ENCODE results near the gene CCL8. TPM values are rescaled to one million over a fixed set of nuclear protein-coding genes. Genes with fewer than 3 reads are reported as not detected.
A peak's percentile ranks its signal among the peaks of the same experiment; 100 is the strongest.

Gene CCL8
- not detected for total RNA-seq

DNA sequence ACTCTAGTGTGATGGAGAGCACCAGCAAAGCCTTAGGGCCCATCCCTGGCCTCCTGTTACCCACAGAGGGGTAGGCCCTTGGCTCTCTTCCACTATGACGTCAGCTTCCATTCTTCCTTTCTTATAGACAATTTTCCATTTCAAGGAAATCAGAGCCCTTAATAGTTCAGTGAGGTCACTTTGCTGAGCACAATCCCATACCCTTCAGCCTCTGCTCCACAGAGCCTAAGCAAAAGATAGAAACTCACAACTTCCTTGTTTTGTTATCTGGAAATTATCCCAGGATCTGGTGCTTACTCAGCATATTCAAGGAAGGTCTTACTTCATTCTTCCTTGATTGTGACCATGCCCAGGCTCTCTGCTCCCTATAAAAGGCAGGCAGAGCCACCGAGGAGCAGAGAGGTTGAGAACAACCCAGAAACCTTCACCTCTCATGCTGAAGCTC, at the start of gene CCL8:
Gene CCL8, plus strand, starts transcription at position 397 of the 445 bp plus-strand sequence. CDS start 67 bp downstream, outside the sequence.
- DNase-seq (ENCODE audit: low read depth in 2 of 3, low spot score in 2 of 3): no peak

DNA sequence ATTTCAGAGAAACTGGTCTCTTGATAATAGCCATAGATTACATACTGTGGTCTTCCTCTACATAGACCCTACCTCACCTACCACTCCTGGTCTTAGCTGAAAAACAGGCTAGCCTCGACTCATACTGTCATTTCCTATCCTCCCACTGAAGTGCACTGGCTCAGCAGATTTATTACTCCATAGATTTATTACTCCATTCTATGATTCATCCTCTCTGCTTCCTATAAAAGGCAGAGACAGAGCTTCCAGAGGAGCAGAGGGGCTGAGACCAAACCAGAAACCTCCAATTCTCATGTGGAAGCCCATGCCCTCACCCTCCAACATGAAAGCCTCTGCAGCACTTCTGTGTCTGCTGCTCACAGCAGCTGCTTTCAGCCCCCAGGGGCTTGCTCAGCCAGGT, 49.3 kb upstream of the CCL8 start, which contains the start of gene CCL7:
Gene CCL7, plus strand, starts transcription at position 253 of the 400 bp plus-strand sequence. Its CDS starts 70 bp downstream, at position 323.
- DNase-seq (ENCODE audit: low read depth in 2 of 3, low spot score in 2 of 3): no peak

DNA sequence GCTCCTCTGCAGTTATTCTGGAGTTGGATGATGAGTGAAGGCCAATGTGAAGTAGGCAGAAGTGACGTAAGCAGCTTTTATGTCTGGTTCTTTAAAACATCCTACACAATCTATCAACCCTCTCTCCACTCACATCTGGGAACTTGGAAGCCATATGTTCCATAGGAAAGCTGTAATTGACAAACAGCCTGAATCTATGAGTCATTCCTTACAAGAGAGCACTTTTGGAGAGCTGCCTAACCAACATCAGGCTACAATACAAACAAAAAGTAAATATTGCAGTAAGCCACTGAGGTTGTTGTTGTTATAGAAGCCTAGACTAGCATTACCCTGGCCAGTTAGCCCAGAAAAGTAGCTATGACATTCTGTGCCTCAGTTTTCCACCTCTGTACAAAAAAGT, 43.4 kb upstream of the CCL8 start:
- DNase-seq (ENCODE audit: low read depth in 2 of 3, low spot score in 2 of 3): no peak

DNA sequence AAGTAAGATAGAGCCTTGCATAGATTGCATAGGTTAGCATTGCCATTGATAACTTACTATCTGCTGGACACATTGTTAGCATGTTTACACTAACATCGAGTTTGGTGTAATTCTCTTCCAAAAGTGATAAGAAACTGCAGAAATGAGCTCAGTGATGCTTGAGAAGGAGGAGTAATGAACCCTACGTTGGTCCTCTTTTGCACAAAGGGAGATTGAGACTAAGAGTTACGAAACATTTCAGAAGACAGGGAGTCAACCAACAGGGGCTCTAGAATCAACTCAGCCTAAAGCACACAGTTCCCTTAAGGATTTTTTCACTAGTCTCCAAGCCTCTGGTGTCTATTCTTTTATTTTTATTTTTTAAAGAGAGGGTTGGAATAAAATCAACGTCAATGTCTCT, 42.4 kb upstream of the CCL8 start:
- DNase-seq (ENCODE audit: low read depth in 2 of 3, low spot score in 2 of 3): no peak

DNA sequence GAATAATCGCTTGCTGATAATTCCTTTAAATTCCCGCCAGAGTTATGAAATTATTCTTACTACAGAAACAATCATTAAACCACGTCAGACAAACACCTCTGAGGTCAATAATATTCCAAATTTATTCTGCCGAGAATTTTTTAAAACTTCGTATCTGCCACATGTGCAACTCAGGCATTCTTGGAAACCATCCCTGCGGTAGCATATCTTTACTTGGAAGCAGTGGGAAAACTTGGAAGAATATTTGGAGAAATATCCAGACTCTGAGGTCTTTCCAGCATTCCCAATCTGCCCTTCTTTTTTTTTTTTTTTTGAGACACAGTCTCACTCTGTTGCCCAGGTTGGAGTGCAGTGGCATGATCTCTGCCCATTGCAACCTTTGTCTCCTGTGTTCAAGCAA, 35.7 kb upstream of the CCL8 start:
- DNase-seq (ENCODE audit: low read depth in 2 of 3, low spot score in 2 of 3): no peak

DNA sequence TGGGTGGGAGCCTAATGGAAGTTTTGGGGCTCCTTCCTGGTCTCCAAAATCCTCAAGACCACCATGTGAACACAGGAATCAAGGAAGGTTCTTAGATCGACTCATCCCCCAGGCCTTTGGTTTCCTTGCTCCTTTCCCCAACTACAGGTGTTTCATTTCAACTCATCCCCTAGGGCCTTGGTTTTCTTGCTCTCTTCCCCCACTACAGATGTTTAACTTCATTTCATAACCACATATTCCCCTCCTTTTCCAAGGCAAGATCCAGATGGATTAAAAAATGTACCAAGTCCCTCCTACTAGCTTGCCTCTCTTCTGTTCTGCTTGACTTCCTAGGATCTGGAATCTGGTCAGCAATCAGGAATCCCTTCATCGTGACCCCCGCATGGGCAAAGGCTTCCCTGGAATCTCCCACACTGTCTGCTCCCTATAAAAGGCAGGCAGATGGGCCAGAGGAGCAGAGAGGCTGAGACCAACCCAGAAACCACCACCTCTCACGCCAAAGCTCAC, 33.9 kb upstream of the CCL8 start, which contains the start of gene CCL11:
Gene CCL11, plus strand, starts transcription at position 457 of the 507 bp plus-strand sequence. CDS start 67 bp downstream, outside the sequence.
- no peak for DNase-seq (ENCODE audit: low read depth in 2 of 3, low spot score in 2 of 3)

DNA sequence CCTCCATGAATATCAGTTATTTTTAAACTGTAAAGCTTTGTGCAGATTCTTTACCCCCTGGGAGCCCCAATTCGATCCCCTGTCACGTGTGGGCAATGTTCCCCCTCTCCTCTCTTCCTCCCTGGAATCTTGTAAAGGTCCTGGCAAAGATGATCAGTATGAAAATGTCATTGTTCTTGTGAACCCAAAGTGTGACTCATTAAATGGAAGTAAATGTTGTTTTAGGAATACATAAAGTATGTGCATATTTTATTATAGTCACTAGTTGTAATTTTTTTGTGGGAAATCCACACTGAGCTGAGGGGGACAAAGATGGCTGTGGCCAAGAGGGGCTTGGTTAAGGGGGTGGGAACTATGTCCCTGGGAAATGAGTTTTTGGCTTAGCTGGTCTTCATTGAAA, 31.4 kb upstream of the CCL8 start:
- DNase-seq (ENCODE audit: low read depth in 2 of 3, low spot score in 2 of 3): no peak

DNA sequence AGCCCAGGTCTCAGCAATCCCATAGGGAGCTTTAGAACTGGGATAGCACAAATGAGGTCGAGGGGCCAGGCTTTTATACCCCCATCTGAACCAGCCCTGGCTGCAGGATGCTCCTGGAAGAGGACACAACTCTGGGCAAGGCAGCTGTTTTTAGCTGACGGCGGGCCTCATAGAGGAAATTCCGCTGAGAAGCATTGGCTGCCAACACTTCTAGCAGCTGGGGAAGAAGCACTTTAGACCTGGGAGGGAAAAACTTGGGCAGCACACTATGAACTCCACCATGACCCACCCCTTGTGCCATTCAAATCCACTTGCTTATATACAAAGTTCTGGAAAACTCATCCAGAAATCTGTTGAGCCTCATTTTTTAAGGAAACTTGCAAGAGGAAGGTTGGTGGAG, 28.6 kb upstream of the CCL8 start:
- no peak for DNase-seq (ENCODE audit: low read depth in 2 of 3, low spot score in 2 of 3)

DNA sequence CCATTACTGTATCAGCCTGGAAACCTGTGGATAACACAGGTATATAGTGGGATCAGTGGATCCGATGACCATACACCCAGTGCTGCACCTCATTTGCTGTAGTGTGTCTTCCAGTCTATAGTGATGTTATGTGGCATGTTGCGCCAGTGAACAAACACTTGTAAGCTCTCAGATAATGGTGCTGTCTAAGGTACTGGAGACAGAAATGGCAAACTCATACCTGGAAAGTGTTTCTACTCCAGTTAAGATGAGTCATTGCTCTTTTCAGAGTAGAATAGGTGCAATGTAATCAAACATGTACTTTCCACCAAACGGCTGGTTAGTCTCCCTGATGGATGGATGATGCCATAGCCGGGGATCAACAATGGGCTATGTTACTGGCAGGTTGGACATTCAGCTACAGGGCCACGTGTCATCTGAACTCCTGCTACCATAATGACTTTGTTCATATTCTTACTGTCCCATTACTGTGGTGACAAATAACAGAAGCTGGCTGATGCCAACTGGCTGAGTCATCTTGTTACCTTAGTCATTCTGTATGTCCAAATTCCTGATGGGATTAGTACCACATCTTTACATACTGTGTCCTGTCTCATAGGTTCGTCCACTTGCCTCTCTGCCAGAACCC, 27.4 kb upstream of the CCL8 start:
- DNase-seq (ENCODE audit: low read depth in 2 of 3, low spot score in 2 of 3): no peak

DNA sequence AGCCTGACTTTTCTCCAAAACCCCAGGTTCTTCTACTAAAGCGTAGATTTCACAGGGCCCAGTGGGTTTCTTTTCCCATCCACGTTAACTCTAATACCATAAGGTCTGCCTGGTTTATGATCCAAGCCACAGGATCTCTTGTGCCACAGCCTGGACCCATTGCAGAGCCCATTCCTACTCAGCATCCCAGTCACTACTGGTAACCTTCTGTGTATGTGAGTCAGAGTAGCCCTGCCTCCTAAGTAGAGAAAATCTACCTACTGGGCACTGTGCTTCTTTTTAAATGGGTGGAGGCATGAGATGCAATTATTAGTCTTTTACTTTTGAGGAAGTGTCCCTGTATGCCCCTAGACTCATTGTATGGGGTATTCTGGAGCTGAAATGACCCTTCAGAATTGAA, 20.2 kb upstream of the CCL8 start:
- no peak for DNase-seq (ENCODE audit: low read depth in 2 of 3, low spot score in 2 of 3)

DNA sequence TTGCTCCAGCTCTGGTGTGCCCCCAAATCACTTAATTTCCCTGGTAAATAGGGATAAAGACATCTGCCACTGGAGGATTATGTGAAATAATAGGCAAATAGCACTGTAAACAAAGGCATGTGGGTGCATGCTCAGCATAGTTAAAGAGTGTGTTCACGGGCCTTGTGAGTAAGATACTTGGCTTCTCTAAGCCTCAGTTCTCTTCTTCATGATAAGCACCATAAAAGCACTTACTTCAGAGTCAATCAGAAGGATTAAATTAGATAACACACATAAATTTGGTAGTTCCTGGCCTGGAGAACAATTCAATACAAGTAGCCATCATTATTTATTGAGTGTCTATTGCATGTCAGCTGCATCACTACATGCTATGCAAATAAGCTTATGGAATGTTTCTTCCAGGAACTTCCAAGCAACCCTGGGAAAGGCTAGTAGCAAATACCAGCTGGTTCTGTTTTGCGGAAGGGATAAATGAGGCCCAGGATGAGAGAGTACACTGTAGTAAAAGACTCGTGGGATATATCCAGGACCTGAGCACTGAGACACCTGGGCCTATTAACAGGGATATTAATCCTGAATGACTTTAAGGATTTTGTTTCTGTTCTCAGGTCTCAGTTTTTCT, 19.2 kb upstream of the CCL8 start:
- no peak for DNase-seq (ENCODE audit: low read depth in 2 of 3, low spot score in 2 of 3)

DNA sequence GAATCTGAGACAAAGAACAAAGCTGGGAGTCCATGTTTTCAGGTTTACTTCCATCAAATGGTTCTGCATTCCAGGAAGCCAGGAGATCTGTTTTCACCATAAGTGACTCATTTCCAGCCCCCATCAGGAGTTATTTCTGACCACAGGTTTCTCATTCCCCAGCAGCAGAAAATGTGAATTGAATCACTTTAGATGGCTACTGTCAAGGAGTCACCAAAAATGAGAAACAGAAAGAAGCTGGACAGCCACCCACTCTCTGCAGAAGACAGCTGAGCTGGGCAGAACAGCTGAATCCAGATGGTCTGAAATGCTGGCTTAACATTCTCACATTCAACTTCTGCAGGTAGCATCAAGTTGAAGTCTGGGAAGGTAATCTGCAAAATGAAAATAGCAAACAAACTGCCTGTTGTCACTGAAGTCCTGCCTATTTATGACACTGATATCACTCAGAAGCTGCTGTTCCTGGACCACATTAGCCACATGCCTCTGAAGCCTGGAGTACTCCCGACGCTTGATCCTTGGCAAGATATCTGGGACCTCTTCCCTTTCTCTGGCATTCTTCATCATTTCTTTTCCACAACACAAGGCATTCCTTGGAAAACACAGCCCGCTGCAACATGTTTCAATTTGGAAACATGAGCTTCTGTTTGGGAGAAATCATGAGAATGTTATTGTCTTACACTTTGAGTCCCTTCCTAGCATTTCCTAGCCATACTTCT, 18.4 kb upstream of the CCL8 start:
- no peak for DNase-seq (ENCODE audit: low read depth in 2 of 3, low spot score in 2 of 3)

DNA sequence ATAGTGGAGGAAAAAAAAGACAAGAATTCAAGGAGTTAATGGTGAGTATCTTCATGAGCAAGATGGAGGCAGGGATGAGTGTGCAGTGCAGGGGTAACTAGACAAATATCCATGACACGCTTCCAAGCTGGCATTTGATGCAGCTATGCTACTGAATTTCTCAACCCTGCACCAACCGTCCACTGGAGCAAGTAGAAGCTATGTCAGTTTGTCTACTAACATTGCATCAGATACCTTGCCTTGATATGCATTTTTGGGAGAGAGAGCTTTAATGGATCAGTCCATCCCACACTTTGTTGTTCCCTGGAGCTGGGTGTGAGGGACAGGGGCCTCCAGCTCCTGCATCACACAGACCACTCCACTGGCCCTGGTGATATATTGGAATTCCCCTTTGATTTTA, 17.2 kb upstream of the CCL8 start:
- DNase-seq (ENCODE audit: low read depth in 2 of 3, low spot score in 2 of 3): no peak

DNA sequence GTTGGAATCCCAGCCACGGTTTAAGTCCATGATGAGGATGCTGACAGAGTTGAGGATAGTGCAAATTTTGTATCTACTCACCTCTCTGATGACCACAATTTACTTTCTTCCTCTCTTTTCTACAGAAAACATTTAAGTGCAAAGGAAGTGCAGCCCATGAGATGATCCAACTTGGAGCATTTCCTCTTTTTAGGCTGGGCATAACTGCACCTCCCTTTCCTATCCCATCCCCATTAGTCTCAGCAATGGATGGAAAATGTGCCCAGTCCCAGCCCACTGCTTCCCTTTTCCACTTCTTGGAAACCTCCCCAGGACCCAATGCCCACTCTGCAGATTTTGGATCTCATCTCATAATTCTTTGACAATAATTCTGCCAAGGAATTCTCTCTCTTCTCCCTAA, 16.6 kb upstream of the CCL8 start:
- DNase-seq (ENCODE audit: low read depth in 2 of 3, low spot score in 2 of 3): no peak

DNA sequence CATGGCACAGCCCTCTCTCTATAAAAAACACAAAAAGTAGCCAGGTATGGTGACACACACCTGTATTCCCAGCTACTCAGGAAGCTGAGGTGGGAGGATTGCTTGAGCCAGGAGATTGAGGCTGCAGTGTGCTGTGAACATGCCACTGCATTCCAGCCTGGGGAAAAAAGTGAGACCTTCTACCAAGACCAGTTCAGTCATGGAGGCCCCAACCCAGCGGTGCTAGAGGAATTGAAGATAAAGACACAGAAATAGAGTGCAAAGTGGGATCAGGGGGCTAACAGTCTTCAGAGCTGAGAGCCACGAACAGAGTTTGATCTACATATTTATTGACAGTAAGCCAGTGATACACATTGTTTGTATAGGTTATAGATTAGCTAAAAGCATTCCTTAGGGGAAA, 15.6 kb upstream of the CCL8 start:
- no peak for DNase-seq (ENCODE audit: low read depth in 2 of 3, low spot score in 2 of 3)

DNA sequence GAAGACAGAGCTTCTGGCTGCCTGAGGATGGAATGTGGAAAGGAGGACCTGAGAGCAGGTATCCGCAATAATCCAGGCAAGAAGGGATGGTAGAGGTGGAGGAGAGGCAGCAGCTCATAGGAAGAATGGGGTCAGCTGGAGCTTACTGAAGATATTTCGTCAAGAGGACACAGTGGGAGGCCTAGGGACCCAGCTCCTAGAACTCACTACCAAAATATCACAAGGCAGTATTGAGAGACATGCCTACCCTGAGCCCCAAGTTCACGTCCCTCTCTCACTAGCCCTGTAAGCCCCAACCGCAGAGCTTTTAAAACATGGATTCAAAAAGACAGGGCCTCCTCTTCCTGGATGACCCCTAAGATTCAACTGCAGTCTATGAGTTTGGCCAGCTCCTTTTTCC, 14.2 kb upstream of the CCL8 start:
- DNase-seq (ENCODE audit: low read depth in 2 of 3, low spot score in 2 of 3): no peak

DNA sequence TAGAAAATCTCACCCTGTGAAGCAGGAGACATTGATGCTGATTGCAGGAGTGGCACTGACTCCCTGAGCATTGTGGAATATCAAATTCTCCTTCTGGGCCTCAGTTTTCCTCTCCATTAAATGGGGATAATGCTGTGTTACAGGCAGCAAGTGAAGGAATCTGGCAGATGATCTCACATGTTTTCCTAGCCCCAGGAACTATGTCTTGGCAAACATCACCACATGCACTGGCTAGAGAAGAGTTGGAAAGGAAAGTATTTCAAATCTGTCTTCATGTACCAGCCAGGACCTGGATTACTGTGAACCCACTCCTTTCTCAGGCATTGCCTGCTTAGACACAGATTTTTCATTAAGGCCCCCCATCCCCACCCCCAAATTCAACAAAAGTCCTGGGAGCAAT, 13.6 kb upstream of the CCL8 start:
- DNase-seq (ENCODE audit: low read depth in 2 of 3, low spot score in 2 of 3): no peak

DNA sequence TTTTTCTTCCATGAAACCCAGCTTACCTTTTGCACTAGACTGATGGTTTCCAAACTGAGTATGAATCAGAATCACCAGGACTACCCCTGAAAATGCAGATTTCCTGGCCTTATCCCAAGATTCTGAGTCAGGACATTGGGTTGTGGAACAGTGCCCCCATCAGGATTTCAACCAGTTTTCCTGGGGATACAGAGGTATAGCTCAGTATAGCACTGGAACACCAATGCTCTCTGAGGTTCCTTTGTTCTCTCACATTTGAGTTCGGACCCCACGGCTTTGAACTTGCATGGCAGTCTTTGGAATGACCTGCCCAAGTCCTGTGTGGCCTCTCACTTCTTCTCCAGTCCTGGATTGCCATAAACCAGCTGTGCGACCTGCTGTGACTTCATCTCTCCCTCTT, 12.8 kb upstream of the CCL8 start:
- no peak for DNase-seq (ENCODE audit: low read depth in 2 of 3, low spot score in 2 of 3)

DNA sequence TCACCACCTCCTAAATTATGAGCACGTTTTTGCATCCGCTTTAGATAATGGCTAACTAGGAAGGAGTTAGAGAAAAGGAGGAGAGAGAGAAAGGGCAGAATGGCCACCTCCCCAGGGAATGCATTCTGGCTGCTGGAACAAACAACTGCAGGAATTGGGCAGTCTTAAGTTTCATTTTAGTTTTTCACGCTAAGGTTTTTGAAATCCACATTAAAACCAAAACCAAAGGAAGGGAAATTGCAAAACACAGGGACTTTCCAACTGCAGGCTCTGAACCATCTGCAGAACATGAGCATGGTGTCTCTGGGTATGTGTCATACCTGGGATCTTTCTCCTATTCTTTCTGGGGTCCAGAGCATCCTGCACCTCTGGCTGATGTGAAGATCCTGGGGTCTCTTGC, 12.1 kb upstream of the CCL8 start:
- peak in 2 of 3 donors; percentile 14 to 29 for DNase-seq (ENCODE audit: low read depth in 2 of 3, low spot score in 2 of 3)

DNA sequence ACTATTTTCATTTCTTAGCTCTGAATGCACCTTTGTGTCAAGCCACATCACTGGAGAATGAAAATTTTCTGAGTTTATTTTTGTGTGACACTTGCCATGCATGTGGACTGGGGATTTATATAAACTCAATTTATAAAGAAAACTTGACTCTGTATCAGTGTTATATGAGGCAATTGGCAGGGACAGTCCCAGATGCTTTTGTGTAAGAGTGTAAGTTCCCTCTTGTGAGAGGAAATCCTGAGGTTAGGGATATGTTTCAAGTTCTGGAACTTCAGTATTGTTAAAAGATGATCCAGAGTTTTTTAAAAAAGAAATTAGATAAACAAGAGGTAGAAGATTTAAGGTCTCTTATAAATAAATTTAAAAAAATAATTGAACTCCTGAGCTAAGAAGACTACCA, 10.9 kb upstream of the CCL8 start:
- DNase-seq (ENCODE audit: low read depth in 2 of 3, low spot score in 2 of 3): no peak

DNA sequence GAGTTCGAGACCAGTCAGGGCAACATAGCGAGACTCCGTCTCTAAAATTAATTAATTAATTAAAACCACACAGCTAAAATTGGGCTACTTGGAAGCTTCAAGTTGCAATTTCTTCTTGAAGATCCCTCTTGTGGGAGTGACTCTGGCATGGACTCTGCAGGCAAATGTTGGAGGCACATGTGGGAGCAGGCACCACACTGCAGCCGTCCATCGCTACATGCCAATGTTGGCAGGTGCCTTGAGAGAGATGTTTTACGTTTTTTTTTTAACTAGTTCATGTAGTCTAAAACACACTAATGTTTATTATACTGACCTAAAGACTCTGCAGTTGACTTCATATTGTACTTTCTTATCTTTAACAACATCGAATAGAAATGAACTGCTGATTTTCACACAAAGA, 7.9 kb upstream of the CCL8 start:
- no peak for DNase-seq (ENCODE audit: low read depth in 2 of 3, low spot score in 2 of 3)

DNA sequence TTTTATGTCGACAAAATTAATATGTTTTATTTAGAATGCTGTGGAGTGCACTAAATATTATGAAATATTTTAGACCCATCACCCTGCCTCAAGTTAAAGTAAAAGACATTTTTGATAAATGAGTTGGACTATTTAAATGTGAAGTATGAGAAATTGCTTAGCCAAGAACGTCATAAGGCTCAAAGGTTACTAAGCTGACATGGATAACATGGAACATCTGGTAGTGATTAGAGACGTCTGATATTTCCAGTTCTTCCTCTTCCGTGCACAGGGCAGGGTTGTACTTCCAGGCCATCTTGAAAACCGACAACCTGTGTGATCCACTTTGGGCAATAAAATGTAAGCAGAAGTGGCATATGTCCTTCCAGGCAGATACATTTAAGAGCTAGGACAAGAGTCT, 7.2 kb upstream of the CCL8 start:
- no peak for DNase-seq (ENCODE audit: low read depth in 2 of 3, low spot score in 2 of 3)

All from hematopoietic multipotent progenitor cell (in vitro differentiated cells).